Trophoblast cell (in vitro differentiated cells and primary cell): ENCODE data around the gene HOXB9.

Experiments used
- DNase-seq, 2 donors: peaks; one replicate each; pipeline ENCODE4 v3.0.0-alpha.2; 2016
- H2AFZ ChIP-seq: 2 replicates; pipeline ENCODE4 v1.6.1; 2013; ENCODE audit warnings: low read length, moderate library complexity, mild to moderate bottlenecking; ENCODE audit not compliant: insufficient read depth, poor library complexity
- H2AK5ac ChIP-seq: 2 replicates; pipeline ENCODE4 v1.6.1; 2013; ENCODE audit warnings: mild to moderate bottlenecking, low read length
- H2BK120ac ChIP-seq: 2 replicates; pipeline ENCODE4 v1.6.1; 2013; ENCODE audit warnings: low read length, mild to moderate bottlenecking, moderate library complexity; ENCODE audit not compliant: insufficient read depth, poor library complexity
- H2BK12ac ChIP-seq: 2 replicates; pipeline ENCODE4 v1.6.1; 2013; ENCODE audit warnings: mild to moderate bottlenecking, low read length, moderate library complexity
- H2BK5ac ChIP-seq: 2 replicates; pipeline ENCODE4 v1.6.1; 2013; ENCODE audit warnings: low read length, low read depth, moderate library complexity, mild to moderate bottlenecking; ENCODE audit not compliant: poor library complexity
- H3K14ac ChIP-seq: 2 replicates; pipeline ENCODE4 v1.6.1; 2013; ENCODE audit warnings: mild to moderate bottlenecking, low read length
- H3K18ac ChIP-seq: 2 replicates; pipeline ENCODE4 v1.6.1; 2013; ENCODE audit warnings: mild to moderate bottlenecking, low read length
- H3K23ac ChIP-seq: 2 replicates; pipeline ENCODE4 v1.6.1; 2013; ENCODE audit warnings: low read length
- H3K27ac ChIP-seq: 2 replicates; pipeline ENCODE4 v1.5.1; 2013; ENCODE audit warnings: low read depth, mild to moderate bottlenecking, inconsistent platforms, low read length, moderate library complexity
- H3K27me3 ChIP-seq: 2 replicates; pipeline ENCODE4 v1.6.1; 2013; ENCODE audit warnings: inconsistent platforms, mild to moderate bottlenecking, low read length, moderate library complexity; ENCODE audit not compliant: insufficient read depth
- H3K36me3 ChIP-seq, 2 experiments: 1 replicate in 1 of 2; 2 replicates in 1 of 2; pipeline ENCODE4 v1.6.1; 2013; ENCODE audit warnings: low read length in 2 of 2, mild to moderate bottlenecking in 2 of 2, moderate library complexity in 1 of 2; ENCODE audit not compliant: insufficient read depth in 2 of 2, control insufficient read depth in 1 of 2
- H3K4ac ChIP-seq: 2 replicates; pipeline ENCODE4 v1.6.1; 2013; ENCODE audit warnings: low read depth, mild to moderate bottlenecking, low read length, moderate library complexity
- H3K4me1 ChIP-seq, 2 experiments: 1 replicate in 1 of 2; 2 replicates in 1 of 2; pipeline ENCODE4 v1.6.1; 2013; ENCODE audit warnings: low read length in 2 of 2, mild to moderate bottlenecking in 2 of 2, moderate library complexity in 1 of 2; ENCODE audit not compliant: insufficient read depth in 2 of 2, control insufficient read depth in 1 of 2
- H3K4me2 ChIP-seq: 2 replicates; pipeline ENCODE4 v1.6.1; 2013; ENCODE audit warnings: inconsistent platforms, mild to moderate bottlenecking, low read length, moderate library complexity
- H3K4me3 ChIP-seq: 2 replicates; pipeline ENCODE4 v1.5.1; 2013; ENCODE audit warnings: mild to moderate bottlenecking, low read depth, low read length, inconsistent platforms
- H3K79me1 ChIP-seq: one replicate; pipeline ENCODE4 v1.6.1; 2013; ENCODE audit warnings: low read length
- H3K79me2 ChIP-seq: 2 replicates; pipeline ENCODE4 v1.6.1; 2013; ENCODE audit warnings: low read length, mild to moderate bottlenecking; ENCODE audit not compliant: control insufficient read depth, insufficient read depth, poor library complexity
- H3K9ac ChIP-seq: 2 replicates; pipeline ENCODE4 v1.6.1; 2013; ENCODE audit warnings: mild to moderate bottlenecking, low read length
- H3K9me3 ChIP-seq: 2 replicates; pipeline ENCODE4 v1.6.1; 2013; ENCODE audit warnings: low read depth, mild to moderate bottlenecking, control low read depth, inconsistent platforms, low read length; ENCODE audit not compliant: insufficient read depth
- H4K12ac ChIP-seq: 2 replicates; pipeline ENCODE4 v1.6.1; 2013; ENCODE audit warnings: low read depth, mild to moderate bottlenecking, low read length, moderate library complexity
- H4K8ac ChIP-seq: 2 replicates; pipeline ENCODE4 v1.6.1; 2013; ENCODE audit warnings: low read depth, mild to moderate bottlenecking, low read length, moderate library complexity
- H4K91ac ChIP-seq: one replicate; pipeline ENCODE4 v1.6.1; 2013; ENCODE audit warnings: low read depth, mild to moderate bottlenecking, low read length, moderate library complexity
- WGBS: extraction: QIAGEN DNeasy Blood & Tissue Kit; methylation state at CpG from one replicate; pipeline ENCODE4 v1.1.7; 2013; ENCODE audit warnings: missing lambda C conversion rate; ENCODE audit not compliant: insufficient read length, insufficient coverage; ENCODE audit errors: extremely low coverage; 5-methylcytosine and 5-hydroxymethylcytosine counted together

HOXB9 gene

GRCh38 chr17:48655913-48656312 is 29.8 kb upstream of the HOXB9 start:
- no peak for DNase-seq
- Histone ChIP-seq H3K27ac (no peak overlapping the region), H2AK5ac (no peak overlapping the region)

GRCh38 chr17:48649741-48650140 is 23.6 kb upstream of the HOXB9 start:
- H2BK120ac ChIP-seq: no peak overlapping the region
- no peaks in the 10 kb centered on the region for H3K36me3 ChIP-seq
- no peak overlapping the region for H2BK12ac ChIP-seq
- DNase-seq: no peak
- H3K4ac ChIP-seq: no peak overlapping the region
- no peak overlapping the region for H3K4me3 ChIP-seq
- no peak overlapping the region for H2BK5ac ChIP-seq
- no peaks in the 10 kb centered on the region for H3K79me2 ChIP-seq
- no peak overlapping the region for H2AK5ac ChIP-seq
- no peak overlapping the region for H2AFZ ChIP-seq
- peaks cover 3% of the 10 kb centered on the region for H3K79me1 ChIP-seq
- no peak overlapping the region for H3K9ac ChIP-seq
- H4K8ac ChIP-seq: no peak overlapping the region
- H4K91ac ChIP-seq: no peak overlapping the region
- H3K14ac ChIP-seq: no peak overlapping the region
- H3K4me1 ChIP-seq: peaks cover 0 to 12% of the 10 kb centered on the region in 2 experiments
- peaks cover 30% of the 10 kb centered on the region for H3K27me3 ChIP-seq
- WGBS: no CpG with 5 or more reads among the region's 1 CpG
- H3K23ac ChIP-seq: no peak overlapping the region
- H3K18ac ChIP-seq: no peak overlapping the region
- no peak overlapping the region for H3K27ac ChIP-seq
- H3K9me3 ChIP-seq: peaks cover 5% of the 10 kb centered on the region
- no peak overlapping the region for H3K4me2 ChIP-seq
- H4K12ac ChIP-seq: no peak overlapping the region

More at GRCh38 chr17:48655913-48656312, 29.8 kb upstream of the HOXB9 start:
- Histone ChIP-seq H3K79me1 (no peaks in the 10 kb centered on the region), H4K91ac (no peak overlapping the region), H3K23ac (no peak overlapping the region), H3K4ac (no peak overlapping the region), H2BK120ac (no peak overlapping the region), H4K8ac (no peak overlapping the region), H3K18ac (no peak overlapping the region), H3K9me3 (no peaks in the 10 kb centered on the region), H3K4me2 (no peak overlapping the region), H3K14ac (no peak overlapping the region), H2AFZ (no peak overlapping the region), H3K9ac (no peak overlapping the region), H2BK5ac (no peak overlapping the region), H2BK12ac (no peak overlapping the region), H3K36me3 (no peaks in the 10 kb centered on the region), H4K12ac (no peak overlapping the region), H3K27me3 (peaks cover 4% of the 10 kb centered on the region), H3K4me3 (no peak overlapping the region), H3K4me1 (no peaks in the 10 kb centered on the region), H3K79me2 (no peaks in the 10 kb centered on the region)

- Histone ChIP-seq H4K91ac (no peak overlapping the region), H2BK12ac (no peak overlapping the region), H3K9me3 (peaks cover 5% of the 10 kb centered on the region), H3K4me2 (peak overlapping the region; percentile 29), H2BK120ac (no peak overlapping the region), H3K18ac (no peak overlapping the region), H3K4me1 (peaks cover 0 to 12% of the 10 kb centered on the region in 2 experiments), H3K14ac (no peak overlapping the region), H3K27me3 (peaks cover 43% of the 10 kb centered on the region), H3K79me2 (no peaks in the 10 kb centered on the region), H2AK5ac (no peak overlapping the region), H4K8ac (no peak overlapping the region), H3K23ac (no peak overlapping the region), H3K4me3 (no peak overlapping the region), H2AFZ (no peak overlapping the region), H2BK5ac (no peak overlapping the region), H3K9ac (no peak overlapping the region), H4K12ac (no peak overlapping the region), H3K79me1 (peaks cover 3% of the 10 kb centered on the region), H3K4ac (no peak overlapping the region), H3K36me3 (no peaks in the 10 kb centered on the region), H3K27ac (no peak overlapping the region)
- DNase-seq: no peak
- WGBS: no CpG with 5 or more reads among the region's 1 CpG
These were observed 21.7 kb upstream of the HOXB9 start for GRCh38 chr17:48647963-48648245.

- no peak overlapping the region for H3K23ac ChIP-seq
- no peak overlapping the region for H3K18ac ChIP-seq
- no peak for DNase-seq
- WGBS: no CpG with 5 or more reads among the region's 30 CpGs
- peaks cover 3% of the 10 kb centered on the region for H3K79me1 ChIP-seq
- H3K4ac ChIP-seq: no peak overlapping the region
- peaks cover 11% of the 10 kb centered on the region for H3K9me3 ChIP-seq
- peak overlapping the region; percentile 35 for H2AFZ ChIP-seq
- H3K4me1 ChIP-seq: peaks cover 4 to 16% of the 10 kb centered on the region in 2 experiments
- peak overlapping the region; percentile 29 for H3K4me2 ChIP-seq
- H4K12ac ChIP-seq: no peak overlapping the region
- H3K27me3 ChIP-seq: peaks cover 48% of the 10 kb centered on the region
- H2BK5ac ChIP-seq: no peak overlapping the region
- H4K91ac ChIP-seq: peak overlapping the region; percentile 32
- H3K79me2 ChIP-seq: no peaks in the 10 kb centered on the region
- no peak overlapping the region for H3K4me3 ChIP-seq
- H3K27ac ChIP-seq: no peak overlapping the region
- no peak overlapping the region for H3K14ac ChIP-seq
- no peak overlapping the region for H2AK5ac ChIP-seq
- H4K8ac ChIP-seq: no peak overlapping the region
- no peaks in the 10 kb centered on the region for H3K36me3 ChIP-seq
- H3K9ac ChIP-seq: no peak overlapping the region
- no peak overlapping the region for H2BK12ac ChIP-seq
- peak overlapping the region; percentile 41 for H2BK120ac ChIP-seq
These were observed 21.2 kb upstream of the HOXB9 start for GRCh38 chr17:48647103-48647962.
